ENCODE data around the gene ZPR1. TPM values are rescaled to one million over a fixed set of nuclear protein-coding genes. Genes with fewer than 3 reads are reported as not detected.

The ZPR1 gene
- total RNA-seq, 1 experiment from 2014 or later, result 29.6 TPM

DNA sequence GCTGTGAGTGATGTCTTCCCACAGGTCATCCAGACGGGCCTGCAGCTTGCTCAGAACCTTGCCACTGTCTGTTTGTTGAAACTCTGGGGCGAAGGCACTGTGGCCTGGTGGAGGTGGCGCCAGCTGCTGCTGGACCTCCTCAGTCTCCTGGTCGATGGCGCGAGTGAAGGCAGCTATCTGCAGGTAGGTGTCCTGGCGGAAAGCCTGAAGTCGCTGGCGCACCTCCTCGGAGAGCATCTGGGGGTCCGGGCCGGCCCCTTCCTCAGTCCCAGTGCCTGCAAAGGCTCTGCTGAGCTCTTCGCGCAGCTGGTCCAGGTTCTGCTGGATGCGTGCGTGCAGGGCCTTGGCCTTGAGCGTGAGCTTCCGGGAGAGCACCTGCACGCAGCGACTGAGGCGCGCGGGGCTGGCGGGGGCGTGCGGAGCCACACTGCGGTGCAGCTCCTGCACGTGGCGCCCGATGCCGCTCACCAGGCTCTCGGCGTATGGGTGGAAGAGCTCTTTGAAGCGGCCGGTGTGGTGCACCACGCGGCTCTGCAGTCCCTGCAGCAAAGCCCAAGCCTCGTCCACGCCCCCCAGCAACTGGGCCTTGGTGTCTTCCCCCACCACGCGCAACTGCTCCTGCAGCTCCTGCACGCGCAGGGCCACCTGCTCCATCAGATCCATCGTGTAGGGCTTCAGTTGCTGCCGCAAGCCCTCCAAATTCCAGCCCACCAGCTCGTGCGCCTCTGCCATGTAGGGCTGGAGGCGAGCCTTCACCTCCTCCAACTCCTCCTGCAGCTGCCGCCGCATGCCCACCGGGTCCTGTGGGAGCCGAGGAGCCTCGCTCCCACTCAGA, 2.6 kb upstream of the ZPR1 start:
- Histone ChIP-seq H3K4me1 (replicated peaks; ENCODE audit: insufficient read depth) (peaks cover 20% of the 10 kb centered on the region), H3K9me2 (ENCODE audit: insufficient read depth) (no peaks in the 10 kb centered on the region), H3K79me2 (ENCODE audit: low read depth) (peaks cover 21% of the 10 kb centered on the region), H3K4me2 (no peak overlapping the region), H4K20me1 (ENCODE audit: insufficient read depth) (no peaks in the 10 kb centered on the region), H3F3A (ENCODE audit: insufficient read depth, low read depth) (peaks cover 5% of the 10 kb centered on the region), H3K27ac (no peak overlapping the region), H3K27me3 (ENCODE audit: insufficient read depth, low read depth) (no peaks in the 10 kb centered on the region), H3K4me3 (no peak overlapping the region), H3K36me3 (ENCODE audit: low read depth) (peaks cover 10% of the 10 kb centered on the region), H2AFZ (no peak overlapping the region), H3K9me3 (ENCODE audit: insufficient read depth, low read depth) (no peaks in the 10 kb centered on the region)
- DNase-seq, result no peak
- intact Hi-C loops (cut with micrococcal nuclease; ENCODE audit: unreplicated experiment), result loop anchor here (1.0 to 2.0 kb wide), 2 partner anchors 308 to 316 kb away; partner anchors contain the start of gene SIK3
- CTCF ChIA-PET, result interaction anchor here (0.5 to 2.0 kb wide), 6 partner anchors 21 to 730 kb away, joined by 3 to 16 read pairs (median 6); no protein-coding TSS in a partner anchor
- TF ChIP-seq, protein P1, sequence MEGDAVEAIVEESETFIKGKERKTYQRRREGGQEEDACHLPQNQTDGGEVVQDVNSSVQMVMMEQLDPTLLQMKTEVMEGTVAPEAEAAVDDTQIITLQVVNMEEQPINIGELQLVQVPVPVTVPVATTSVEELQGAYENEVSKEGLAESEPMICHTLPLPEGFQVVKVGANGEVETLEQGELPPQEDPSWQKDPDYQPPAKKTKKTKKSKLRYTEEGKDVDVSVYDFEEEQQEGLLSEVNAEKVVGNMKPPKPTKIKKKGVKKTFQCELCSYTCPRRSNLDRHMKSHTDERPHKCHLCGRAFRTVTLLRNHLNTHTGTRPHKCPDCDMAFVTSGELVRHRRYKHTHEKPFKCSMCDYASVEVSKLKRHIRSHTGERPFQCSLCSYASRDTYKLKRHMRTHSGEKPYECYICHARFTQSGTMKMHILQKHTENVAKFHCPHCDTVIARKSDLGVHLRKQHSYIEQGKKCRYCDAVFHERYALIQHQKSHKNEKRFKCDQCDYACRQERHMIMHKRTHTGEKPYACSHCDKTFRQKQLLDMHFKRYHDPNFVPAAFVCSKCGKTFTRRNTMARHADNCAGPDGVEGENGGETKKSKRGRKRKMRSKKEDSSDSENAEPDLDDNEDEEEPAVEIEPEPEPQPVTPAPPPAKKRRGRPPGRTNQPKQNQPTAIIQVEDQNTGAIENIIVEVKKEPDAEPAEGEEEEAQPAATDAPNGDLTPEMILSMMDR (conservative IDR thresholded peaks at IDR 0.05), result no peak
- TF ChIP-seq EZH2 (IDR thresholded peaks at IDR 0.05; ENCODE audit: low read depth), result no peak
- POLR2A ChIA-PET (ENCODE audit: unreplicated experiment), result interaction anchor here (0.5 kb wide), 1 partner anchor 308 kb away, joined by 3 read pairs; the partner anchor contains the start of gene SIK3
- no TSS peak for BruUV-seq (replicated peaks)

DNA sequence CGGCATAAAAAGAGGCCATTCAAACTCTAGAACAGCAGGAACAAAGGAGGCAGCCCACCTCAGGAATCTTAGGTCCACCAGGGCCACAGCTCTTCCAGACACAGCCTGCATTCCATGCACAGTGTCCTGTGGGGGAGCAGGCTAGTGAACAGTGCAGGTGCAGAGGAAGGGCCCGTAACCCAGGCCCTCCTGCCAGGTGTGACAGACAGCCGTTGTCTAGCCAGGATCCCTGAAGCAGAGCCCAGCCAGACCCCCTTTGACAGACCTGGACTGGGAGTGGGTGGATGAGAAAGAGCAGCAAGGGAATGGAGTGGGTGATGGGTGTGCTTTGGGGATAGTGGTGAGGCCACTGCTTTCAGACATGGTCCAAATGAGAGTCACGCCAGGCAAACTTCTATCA, 1.2 kb upstream of the ZPR1 start:
- H3K4me2 ChIP-seq, result peak overlapping the region; percentile 91; the same call in 1 of the 2 replicates
- peaks cover 24% of the 10 kb centered on the region for H3K36me3 ChIP-seq (ENCODE audit: low read depth)
- intact Hi-C loops (cut with micrococcal nuclease; ENCODE audit: unreplicated experiment), result loop anchor here (5.0 kb wide), 2 partner anchors 48 to 443 kb away; partner anchors contain the start of genes APOA1, PCSK7 and RNF214
- H3K27me3 ChIP-seq (ENCODE audit: insufficient read depth, low read depth), result no peaks in the 10 kb centered on the region
- no peak overlapping the region for H2AFZ ChIP-seq
- peaks cover 20% of the 10 kb centered on the region for H3K4me1 ChIP-seq (replicated peaks; ENCODE audit: insufficient read depth)
- ChIA-PET POLR2A (ENCODE audit: unreplicated experiment) (no interaction called here), CTCF (interaction anchor here (0.6 kb wide), 1 partner anchor 42 kb away, joined by 5 read pairs; no protein-coding TSS in a partner anchor)
- no peak for DNase-seq
- H4K20me1 ChIP-seq (ENCODE audit: insufficient read depth), result no peaks in the 10 kb centered on the region
- no TSS peak for BruUV-seq (replicated peaks)
- TF ChIP-seq, protein P1 (conservative IDR thresholded peaks at IDR 0.05), result no peak
- TF ChIP-seq EZH2 (IDR thresholded peaks at IDR 0.05; ENCODE audit: low read depth), result no peak
- no peaks in the 10 kb centered on the region for H3K9me2 ChIP-seq (ENCODE audit: insufficient read depth)
- H3K4me3 ChIP-seq, result no peak overlapping the region
- peaks cover 21% of the 10 kb centered on the region for H3K79me2 ChIP-seq (ENCODE audit: low read depth)
- H3F3A ChIP-seq (ENCODE audit: insufficient read depth, low read depth), result peaks cover 5% of the 10 kb centered on the region
- H3K9me3 ChIP-seq (ENCODE audit: insufficient read depth, low read depth), result no peaks in the 10 kb centered on the region
- no peak overlapping the region for H3K27ac ChIP-seq

DNA sequence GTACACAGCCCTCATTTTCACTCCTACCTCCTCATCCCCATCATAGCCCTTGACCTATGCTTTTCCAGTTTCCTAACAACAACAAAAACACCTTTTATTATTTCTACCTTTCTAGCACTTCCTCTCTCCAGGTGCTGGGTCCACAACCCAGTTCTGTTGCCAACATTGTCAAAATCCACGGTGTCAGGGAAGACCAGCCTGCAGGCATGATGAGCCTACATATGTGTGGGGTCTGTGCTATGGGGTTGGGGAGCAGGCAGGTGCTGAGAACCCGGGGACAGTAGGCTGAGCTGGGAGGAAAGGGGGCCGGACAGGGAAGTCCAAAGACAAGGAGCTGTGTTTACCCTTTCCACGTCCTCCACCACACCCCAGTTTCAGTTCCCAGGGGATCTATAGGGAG, 711 bp upstream of the ZPR1 start:
- Histone ChIP-seq H2AFZ (peak overlapping the region; percentile 95), H3K9me2 (ENCODE audit: insufficient read depth) (no peaks in the 10 kb centered on the region), H3K36me3 (ENCODE audit: low read depth) (peaks cover 28% of the 10 kb centered on the region), H3K4me1 (replicated peaks; ENCODE audit: insufficient read depth) (peaks cover 20% of the 10 kb centered on the region), H3F3A (ENCODE audit: insufficient read depth, low read depth) (peaks cover 5% of the 10 kb centered on the region), H3K27me3 (ENCODE audit: insufficient read depth, low read depth) (no peaks in the 10 kb centered on the region), H3K4me3 (peak overlapping the region; percentile 76), H3K79me2 (ENCODE audit: low read depth) (peaks cover 21% of the 10 kb centered on the region), H3K9me3 (ENCODE audit: insufficient read depth, low read depth) (no peaks in the 10 kb centered on the region), H4K20me1 (ENCODE audit: insufficient read depth) (no peaks in the 10 kb centered on the region), H3K4me2 (peak overlapping the region; percentile 91), H3K27ac (no peak overlapping the region)
- intact Hi-C loops (cut with micrococcal nuclease; ENCODE audit: unreplicated experiment), result loop anchor here (5.0 kb wide), 2 partner anchors 49 to 444 kb away; partner anchors contain the start of genes APOA1, PCSK7 and RNF214
- POLR2A ChIA-PET (ENCODE audit: unreplicated experiment), result no interaction called here
- DNase-seq, result no peak
- no TSS peak for BruUV-seq (replicated peaks)
- CTCF ChIA-PET, result interaction anchor here (0.6 kb wide), 1 partner anchor 41 kb away, joined by 5 read pairs; no protein-coding TSS in a partner anchor
- TF ChIP-seq, protein P1 (conservative IDR thresholded peaks at IDR 0.05), result no peak
- no peak for TF ChIP-seq EZH2 (IDR thresholded peaks at IDR 0.05; ENCODE audit: low read depth)

Measured in PC-9 (cell line).